SK-N-SH (cell line): ENCODE results near the gene BTBD6. TPM values are rescaled to one million over a fixed set of nuclear protein-coding genes. Genes with fewer than 3 reads are reported as not detected.

Experiments used
- CTCF ChIA-PET: fragments of 300-600, 350-600 bp; formaldehyde crosslinking; extraction: SDS; loops from one replicate; lab custom pipeline; 2021; lab: Yijun Ruan, JAX
- POLR2A ChIA-PET: fragments of 350-600 bp; sonication (Branson Sonifier 250); formaldehyde crosslinking; extraction: SDS; loops from one replicate; lab custom pipeline; 2020; ENCODE audit warnings: antibody characterized with exemption, inconsistent platforms; lab: Yijun Ruan, JAX
- DNase-seq: peaks from one replicate; pipeline ENCODE4 v3.0.0; 2012
- H2AFZ ChIP-seq: fragments of 200-600 bp; sonication (generic); 2 replicates; pipeline ENCODE4 v1.8.1; 2016; ENCODE audit warnings: antibody characterized with exemption, mild to moderate bottlenecking, low read depth
- H3F3A ChIP-seq: fragments of 200-600 bp; sonication (generic); replicated peaks from 2 replicates; pipeline ENCODE3; 2016; ENCODE audit warnings: antibody characterized with exemption, mild to moderate bottlenecking; ENCODE audit not compliant: insufficient read depth
- H3K27ac ChIP-seq, 2 experiments: fragments of 200-500 bp in 1 of 2; fragments of 200-600 bp in 1 of 2; sonication (Bioruptor generic) in 1 of 2; sonication (generic), shearing (Covaris generic) in 1 of 2; 2 replicates each; pipeline versions ENCODE4 v1.5.1 to v1.6.1; 2014 to 2016; ENCODE audit warnings: low read depth in 2 of 2, inconsistent platforms in 1 of 2, low read length in 1 of 2, mild to moderate bottlenecking in 1 of 2, mixed read lengths in 1 of 2
- H3K27me3 ChIP-seq: fragments of 200-600 bp; sonication (generic), shearing (Covaris generic); 2 replicates; pipeline ENCODE4 v1.6.1; 2016; ENCODE audit warnings: mixed run types; ENCODE audit not compliant: insufficient read depth
- H3K36me3 ChIP-seq, 2 experiments: fragments of 200-500 bp in 1 of 2; fragments of 200-600 bp in 1 of 2; sonication (Bioruptor generic) in 1 of 2; sonication (generic) in 1 of 2; replicated peaks in 1 of 2; 2 replicates each; pipeline versions ENCODE3 to v1.5.1; 2014 to 2016; ENCODE audit warnings: low read length in 1 of 2, mild to moderate bottlenecking in 1 of 2; ENCODE audit not compliant: insufficient read depth in 2 of 2, control insufficient read depth in 1 of 2
- H3K4me1 ChIP-seq, 2 experiments: fragments of 200-500 bp in 1 of 2; fragments of 200-600 bp in 1 of 2; sonication (Bioruptor generic) in 1 of 2; sonication (generic), shearing (Covaris generic) in 1 of 2; 2 replicates each; pipeline versions ENCODE4 v1.5.1 to v1.6.1; 2014 to 2016; ENCODE audit warnings: low read depth in 1 of 2, low read length in 1 of 2, mixed run types in 1 of 2; ENCODE audit not compliant: insufficient read depth in 2 of 2, control insufficient read depth in 1 of 2
- H3K4me2 ChIP-seq: fragments of 200-600 bp; sonication (generic), shearing (Covaris generic); 2 replicates; pipeline ENCODE4 v1.6.1; 2017; ENCODE audit warnings: mixed run types
- H3K4me3 ChIP-seq, 2 experiments: fragments of 200-500 bp in 1 of 2; fragments of 200-600 bp in 1 of 2; sonication (Bioruptor generic) in 1 of 2; sonication (generic), shearing (Covaris generic) in 1 of 2; 2 replicates each; pipeline versions ENCODE4 v1.5.1 to v1.8.1; 2014 to 2016; ENCODE audit warnings: low read depth in 2 of 2, inconsistent platforms in 1 of 2, low read length in 1 of 2, mild to moderate bottlenecking in 1 of 2, mixed read lengths in 1 of 2, moderate library complexity in 1 of 2
- H3K79me2 ChIP-seq: fragments of 200-600 bp; sonication (generic); 2 replicates; pipeline ENCODE4 v1.8.1; 2017; ENCODE audit warnings: mild to moderate bottlenecking; ENCODE audit not compliant: insufficient read depth
- H3K9ac ChIP-seq: fragments of 200-600 bp; sonication (generic); 2 replicates; pipeline ENCODE4 v1.6.1; 2017; ENCODE audit warnings: mixed run types
- H3K9me2 ChIP-seq: fragments of 200-600 bp; sonication (generic); 2 replicates; pipeline ENCODE4 v1.6.1; 2017; ENCODE audit warnings: mixed run types
- H3K9me3 ChIP-seq: fragments of 200-600 bp; sonication (generic); 2 replicates; pipeline ENCODE4 v1.6.1; 2017; ENCODE audit warnings: mixed run types, mild to moderate bottlenecking, moderate library complexity
- H4K20me1 ChIP-seq: fragments of 200-600 bp; sonication (generic); 2 replicates; pipeline ENCODE4 v1.6.1; 2017; ENCODE audit warnings: mild to moderate bottlenecking, mixed run types; ENCODE audit not compliant: insufficient read depth
- EZH2phosphoT487 ChIP-seq: fragments of 200-600 bp; sonication (generic); IDR thresholded peaks from 2 replicates; pipeline ENCODE4 v1.6.1; 2017; ENCODE audit warnings: low read depth, mixed run types, mild to moderate bottlenecking, antibody characterized with exemption, moderate library complexity, borderline replicate concordance
- FOXJ3 ChIP-seq: sonication (generic); formaldehyde crosslinking; IDR thresholded peaks from 2 replicates; pipeline ENCODE4 v1.5.1; 2020; ENCODE audit warnings: mild to moderate bottlenecking, missing genetic modification reagents
- FOXM1 ChIP-seq: IDR thresholded peaks from 2 replicates; pipeline ENCODE4 v1.4.0; 2012; ENCODE audit warnings: low read depth, mild to moderate bottlenecking
- GABPA ChIP-seq: IDR thresholded peaks from 2 replicates; pipeline ENCODE4 v1.4.0; 2012; ENCODE audit warnings: low read depth, mild to moderate bottlenecking
- IRF3 ChIP-seq: fragments of 150-350 bp; IDR thresholded peaks from 2 replicates; pipeline ENCODE4 v1.6.1; 2016; ENCODE audit warnings: mild to moderate bottlenecking, low read depth, low read length
- NRF1 ChIP-seq: IDR thresholded peaks from 2 replicates; pipeline ENCODE4 v1.6.1; 2012; ENCODE audit warnings: low read depth, mild to moderate bottlenecking, low read length
- RCOR1 ChIP-seq: fragments of 150-350 bp; IDR thresholded peaks from 2 replicates; pipeline ENCODE4 v1.6.1; 2017; ENCODE audit warnings: antibody characterized with exemption, low read length
- REST ChIP-seq: IDR thresholded peaks from 2 replicates; pipeline ENCODE4 v1.6.1; 2012; ENCODE audit warnings: mild to moderate bottlenecking, low read depth, low read length, moderate library complexity
- SIN3A ChIP-seq: IDR thresholded peaks from 2 replicates; pipeline ENCODE4 v1.6.1; 2012; ENCODE audit warnings: low read depth, mild to moderate bottlenecking, low read length, moderate library complexity, borderline replicate concordance
- SMC3 ChIP-seq: IDR thresholded peaks from 2 replicates; pipeline ENCODE4 v1.6.1; 2012; ENCODE audit warnings: low read depth, low read length, improper control_type of control experiment
- TAF1 ChIP-seq: IDR thresholded peaks from 2 replicates; pipeline ENCODE4 v1.6.1; 2012; ENCODE audit warnings: low read depth, mild to moderate bottlenecking, low read length, moderate library complexity, borderline replicate concordance
- TCF12 ChIP-seq: IDR thresholded peaks from 2 replicates; pipeline ENCODE4 v1.4.0; 2012
- TEAD4 ChIP-seq: IDR thresholded peaks from 2 replicates; pipeline ENCODE4 v1.4.0; 2012; ENCODE audit warnings: mild to moderate bottlenecking, borderline replicate concordance; ENCODE audit not compliant: insufficient read depth
- USF2 ChIP-seq: fragments of 150-350 bp; IDR thresholded peaks from 2 replicates; pipeline ENCODE4 v1.6.1; 2017; ENCODE audit warnings: antibody characterized with exemption, low read length, low read depth, borderline replicate concordance
- YY1 ChIP-seq: IDR thresholded peaks from 2 replicates; pipeline ENCODE4 v1.4.0; 2012; ENCODE audit warnings: low read depth, mild to moderate bottlenecking
- ZBTB33 ChIP-seq: IDR thresholded peaks from 2 replicates; pipeline ENCODE4 v1.4.0; 2012; ENCODE audit warnings: low read depth, borderline replicate concordance
- WGBS: methylation state at CpG from one replicate; pipeline ENCODE4 v1.1.6; 2017; ENCODE audit warnings: low lambda C conversion rate; 5-methylcytosine and 5-hydroxymethylcytosine counted together
- polyA plus RNA-seq, 3 experiments: library from polyadenylated mRNA; depleted of rRNA; stranded (reverse); fragments of >200 nt; gene quantifications; 2 replicates each; pipeline ENCODE4 v1.2.3, GENCODE V29; 2012
- TF ChIP-seq, protein P1 (sequence below): IDR thresholded peaks from 2 replicates; pipeline ENCODE4 v1.4.0; 2012; ENCODE audit warnings: low read depth
- TF ChIP-seq, protein P2 (sequence below): fragments of 200-600 bp; sonication (generic); IDR thresholded peaks from 2 replicates; pipeline ENCODE4 v1.6.1; 2017; ENCODE audit warnings: antibody characterized with exemption, mild to moderate bottlenecking, moderate library complexity

Gene BTBD6
- polyA plus RNA-seq, 1 of the 3 experiments (the other 2 are of a cell fraction): 20.9 TPM

- Histone ChIP-seq H3F3A (no peaks in the 10 kb centered on the region), H3K9me2 (no peaks in the 10 kb centered on the region), H4K20me1 (no peaks in the 10 kb centered on the region), H2AFZ (no peak overlapping the region), H3K27ac (no peak overlapping the region), H3K36me3 (peaks cover 0 to 32% of the 10 kb centered on the region in 2 experiments), H3K27me3 (no peaks in the 10 kb centered on the region), H3K9me3 (no peaks in the 10 kb centered on the region), H3K4me1 (peaks cover 0 to 44% of the 10 kb centered on the region in 2 experiments; a peak in 1 of 4 replicates), H3K4me3 (no peak overlapping the region), H3K79me2 (no peaks in the 10 kb centered on the region), H3K9ac (no peak overlapping the region), H3K4me2 (no peak overlapping the region)
- no peak for TF ChIP-seq RCOR1
- TF ChIP-seq EZH2phosphoT487: no peak
- TF ChIP-seq FOXJ3 (CRISPR knock-in tag): no peak
- no peak for TF ChIP-seq ZBTB33
- no peak for TF ChIP-seq REST
- TF ChIP-seq SIN3A: no peak
- no peak for TF ChIP-seq NRF1
- TF ChIP-seq TAF1: no peak
- TF ChIP-seq FOXM1: no peak
- TF ChIP-seq, protein P1, sequence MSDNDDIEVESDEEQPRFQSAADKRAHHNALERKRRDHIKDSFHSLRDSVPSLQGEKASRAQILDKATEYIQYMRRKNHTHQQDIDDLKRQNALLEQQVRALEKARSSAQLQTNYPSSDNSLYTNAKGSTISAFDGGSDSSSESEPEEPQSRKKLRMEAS: no peak
- TF ChIP-seq GABPA: no peak
- TF ChIP-seq IRF3: no peak
- TF ChIP-seq TEAD4: no peak
- TF ChIP-seq YY1: no peak
- no peak for TF ChIP-seq TCF12
- TF ChIP-seq, protein P2, sequence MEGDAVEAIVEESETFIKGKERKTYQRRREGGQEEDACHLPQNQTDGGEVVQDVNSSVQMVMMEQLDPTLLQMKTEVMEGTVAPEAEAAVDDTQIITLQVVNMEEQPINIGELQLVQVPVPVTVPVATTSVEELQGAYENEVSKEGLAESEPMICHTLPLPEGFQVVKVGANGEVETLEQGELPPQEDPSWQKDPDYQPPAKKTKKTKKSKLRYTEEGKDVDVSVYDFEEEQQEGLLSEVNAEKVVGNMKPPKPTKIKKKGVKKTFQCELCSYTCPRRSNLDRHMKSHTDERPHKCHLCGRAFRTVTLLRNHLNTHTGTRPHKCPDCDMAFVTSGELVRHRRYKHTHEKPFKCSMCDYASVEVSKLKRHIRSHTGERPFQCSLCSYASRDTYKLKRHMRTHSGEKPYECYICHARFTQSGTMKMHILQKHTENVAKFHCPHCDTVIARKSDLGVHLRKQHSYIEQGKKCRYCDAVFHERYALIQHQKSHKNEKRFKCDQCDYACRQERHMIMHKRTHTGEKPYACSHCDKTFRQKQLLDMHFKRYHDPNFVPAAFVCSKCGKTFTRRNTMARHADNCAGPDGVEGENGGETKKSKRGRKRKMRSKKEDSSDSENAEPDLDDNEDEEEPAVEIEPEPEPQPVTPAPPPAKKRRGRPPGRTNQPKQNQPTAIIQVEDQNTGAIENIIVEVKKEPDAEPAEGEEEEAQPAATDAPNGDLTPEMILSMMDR: no peak
- no peak for TF ChIP-seq SMC3
- TF ChIP-seq USF2: no peak
- POLR2A ChIA-PET: no interaction called here
- WGBS: no CpG with 5 or more reads among the region's 11 CpGs
- no peak for DNase-seq
- CTCF ChIA-PET: interaction anchor here (1.4 kb wide), 1 partner anchor 9 kb away, joined by 3 read pairs; no protein-coding TSS in a partner anchor
Observed at GRCh38 chr14:105217774-105218173, 30.6 kb upstream of the BTBD6 start.
